Cerebellar cortex (tissue), 1 donor: ENCODE data around the gene TAPBPL.
"Not testable (repeated sequence)": the region's sequence is repeated elsewhere in the genome, so short reads cannot be mapped to it uniquely, and the experiment has no call there.

Experiments used
- DNase-seq: peaks from one replicate; pipeline ENCODE4 v3.0.0-alpha.2; 2015; ENCODE audit warnings: low spot score

The TAPBPL gene

DNA sequence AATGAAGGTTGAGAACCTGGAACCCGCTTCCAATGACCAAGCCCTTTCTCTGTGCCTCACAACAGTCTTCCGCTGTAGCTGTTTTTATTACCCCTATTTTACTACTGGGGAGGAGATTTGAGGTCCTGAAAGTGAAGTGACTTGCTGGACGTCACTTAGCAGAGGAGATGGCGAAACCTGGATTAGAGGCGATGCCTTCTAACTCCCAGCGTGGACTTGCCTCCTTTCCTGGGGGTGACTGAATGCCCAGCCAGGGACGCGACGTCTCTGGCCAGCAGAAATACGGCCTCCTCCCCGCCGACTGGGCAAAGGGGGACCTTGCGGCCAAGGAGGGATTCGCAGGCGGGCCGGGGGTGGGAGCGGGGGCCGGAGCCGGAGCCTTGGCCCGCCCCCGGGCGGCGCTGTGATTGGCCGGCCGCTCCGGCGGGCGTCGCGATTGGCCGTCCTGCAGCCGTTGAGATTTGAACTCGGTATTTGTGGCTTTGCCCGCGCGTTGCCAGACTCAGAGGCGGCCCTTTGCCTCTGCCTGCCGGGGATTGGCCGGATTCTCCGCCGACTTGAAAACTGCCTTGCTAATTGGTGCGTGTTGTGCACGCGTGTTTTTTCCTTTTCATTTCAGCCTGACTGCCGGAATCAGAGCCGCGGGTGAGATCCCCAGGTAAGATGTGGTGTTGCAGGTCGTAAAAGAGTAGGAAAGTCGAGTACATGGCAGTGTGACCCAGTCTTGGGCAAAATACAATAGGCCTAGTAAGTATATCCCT lies 41.8 kb downstream of the TAPBPL start, which contains the start of gene NCAPD2:
Gene NCAPD2, plus strand, starts transcription at position 606 of the 761 bp plus-strand sequence. CDS start 997 bp downstream, outside the sequence.
- DNase-seq: peak; percentile 98

DNA sequence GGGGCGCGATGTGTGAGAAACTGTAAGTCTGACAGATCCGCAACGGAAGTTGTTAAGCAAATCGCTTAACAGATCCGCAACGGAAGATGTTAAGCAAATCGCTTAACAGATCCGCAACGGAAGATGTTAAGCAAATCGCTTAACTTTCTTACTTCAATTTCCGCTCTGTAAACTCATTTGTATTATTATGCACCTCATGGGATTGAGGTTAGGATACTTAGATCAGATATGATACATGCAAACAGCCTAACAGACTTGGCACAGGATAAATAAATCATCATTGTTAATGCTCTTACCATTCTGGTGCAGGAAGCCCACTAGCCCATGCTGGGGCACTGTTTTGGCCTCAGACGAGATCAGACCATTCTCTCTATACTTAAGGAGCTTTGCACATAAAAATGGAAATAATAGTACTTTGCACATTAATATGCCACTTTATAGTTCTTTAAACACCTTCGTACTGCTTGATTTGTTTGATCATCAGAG lies 42.5 kb downstream of the TAPBPL start:
- no peak for DNase-seq

DNA sequence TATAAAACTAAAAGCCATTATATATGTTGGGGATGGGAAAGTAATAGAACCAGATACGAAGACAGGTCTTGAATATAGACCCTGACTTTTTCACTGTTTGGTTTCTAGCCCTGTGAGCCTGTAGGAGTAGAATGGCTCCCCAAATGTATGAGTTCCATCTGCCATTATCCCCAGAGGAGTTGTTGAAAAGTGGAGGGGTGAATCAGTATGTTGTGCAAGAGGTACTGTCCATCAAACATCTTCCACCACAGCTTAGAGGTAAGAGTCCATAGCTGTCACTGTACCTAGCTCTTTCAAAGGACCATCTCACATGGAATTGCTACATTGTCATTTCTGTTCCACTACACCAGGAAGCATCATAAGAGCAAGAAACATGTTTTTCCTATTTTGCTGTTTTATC lies 43.1 kb downstream of the TAPBPL start:
- DNase-seq: no peak

DNA sequence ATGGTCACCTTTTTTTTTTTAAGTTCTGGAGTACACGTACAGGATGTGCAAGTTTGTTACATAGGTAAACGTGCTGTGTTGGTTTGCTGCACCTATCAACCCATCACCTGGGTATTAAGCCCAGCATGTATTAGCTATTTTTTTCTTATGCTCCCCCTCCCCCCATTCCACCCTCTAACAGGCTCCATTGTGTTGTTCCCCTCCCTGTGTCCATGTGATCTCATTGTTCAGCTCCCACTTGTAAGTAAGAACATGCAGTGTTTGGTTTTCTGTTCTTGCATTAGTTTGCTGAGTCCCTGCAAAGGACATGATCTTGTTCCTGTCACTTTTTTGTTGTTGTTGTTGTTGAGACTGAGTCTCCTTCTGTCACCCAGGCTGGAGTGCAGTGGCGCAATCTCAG lies 45.4 kb downstream of the TAPBPL start:
- DNase-seq: not testable (repeated sequence)

DNA sequence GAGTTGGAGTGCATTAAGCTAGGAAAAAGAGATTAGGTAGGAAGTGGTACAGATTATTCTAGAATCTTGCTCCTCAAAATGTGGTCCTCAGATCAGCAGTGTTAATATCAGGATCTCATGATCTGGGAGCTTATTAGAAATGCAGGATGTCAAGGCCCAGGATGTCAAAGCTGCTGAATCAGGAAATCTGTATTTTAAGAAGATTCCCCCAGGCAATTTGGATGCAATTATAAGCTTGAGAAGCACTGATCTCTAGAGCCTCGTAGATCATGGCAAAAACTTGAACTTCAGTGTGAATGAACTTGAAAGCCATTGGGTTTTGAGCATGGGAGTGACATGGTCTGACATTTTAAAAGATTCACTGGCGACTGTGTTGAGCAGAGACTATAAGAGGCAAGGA lies 48.6 kb downstream of the TAPBPL start:
- no peak for DNase-seq

DNA sequence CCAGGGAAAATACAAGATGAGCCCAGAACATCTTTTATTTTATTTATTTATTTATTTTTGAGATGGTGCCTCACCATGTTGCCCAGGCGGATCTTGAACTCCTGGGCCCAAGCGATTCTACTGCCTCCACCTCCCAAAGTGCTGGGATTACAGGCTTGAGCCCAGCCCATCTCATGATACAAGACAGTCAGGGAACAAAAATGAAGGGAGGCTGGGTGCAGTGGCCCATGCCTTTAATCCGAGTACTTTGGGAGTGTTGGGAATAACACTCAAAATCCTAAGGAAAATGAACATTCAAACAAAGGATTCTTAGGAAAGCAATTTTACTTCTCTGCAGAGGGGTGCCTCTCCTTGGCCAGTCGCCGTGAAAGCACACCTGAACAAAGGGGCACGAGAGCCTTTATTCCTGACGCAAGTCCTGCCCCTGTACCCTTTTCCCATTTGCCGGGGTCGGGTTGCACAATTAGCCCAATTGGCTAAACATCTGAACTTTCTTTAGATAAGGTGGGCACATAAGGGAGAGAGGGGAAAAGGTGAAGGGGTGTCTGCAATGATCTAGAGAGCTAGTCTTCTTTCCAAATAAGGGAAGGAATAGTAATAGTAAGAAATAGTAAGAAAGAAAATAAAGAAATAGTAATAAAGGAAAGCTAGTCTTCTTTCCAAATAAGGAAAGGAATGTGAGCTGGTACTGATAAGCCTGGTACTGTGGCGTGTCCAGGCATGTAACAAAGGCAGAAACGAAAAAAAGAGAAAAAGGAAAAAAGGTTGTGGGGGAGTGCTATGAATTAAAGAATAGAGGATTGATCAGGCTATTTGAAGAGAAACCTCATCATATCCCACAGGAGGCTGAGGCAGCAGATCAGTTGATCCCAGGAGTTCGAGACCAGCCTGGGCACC lies 55.5 kb downstream of the TAPBPL start:
- DNase-seq: no peak

DNA sequence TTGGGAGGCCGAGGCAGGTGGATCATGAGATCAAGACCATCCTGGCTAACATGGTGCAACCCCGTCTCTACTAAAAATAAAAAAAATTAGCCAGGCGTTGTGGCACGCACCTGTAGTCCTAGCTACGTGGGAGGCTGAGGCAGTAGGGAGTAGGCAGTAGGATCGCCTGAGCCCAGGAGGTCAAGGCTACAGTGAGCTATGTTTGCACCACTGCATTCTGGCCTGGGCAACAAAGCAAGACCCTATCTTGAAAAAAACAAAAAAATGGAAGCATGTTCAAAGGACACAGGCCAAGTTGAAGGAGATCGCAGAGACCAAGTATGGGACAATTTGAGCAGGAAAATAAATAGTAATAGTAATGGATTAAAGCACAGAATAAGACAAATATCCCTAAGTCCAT lies 56.2 kb downstream of the TAPBPL start:
- no peak for DNase-seq
